MV-4-11 (cell line): ENCODE data around the gene C2CD2L.
"Not testable (repeated sequence)": the region's sequence is repeated elsewhere in the genome, so short reads cannot be mapped to it uniquely, and the experiment has no call there.

ENCODE experiments used
- DNase-seq: peaks from one replicate; lab custom pipeline; 2025; lab: John Stamatoyannopoulos, UW

C2CD2L gene

DNA sequence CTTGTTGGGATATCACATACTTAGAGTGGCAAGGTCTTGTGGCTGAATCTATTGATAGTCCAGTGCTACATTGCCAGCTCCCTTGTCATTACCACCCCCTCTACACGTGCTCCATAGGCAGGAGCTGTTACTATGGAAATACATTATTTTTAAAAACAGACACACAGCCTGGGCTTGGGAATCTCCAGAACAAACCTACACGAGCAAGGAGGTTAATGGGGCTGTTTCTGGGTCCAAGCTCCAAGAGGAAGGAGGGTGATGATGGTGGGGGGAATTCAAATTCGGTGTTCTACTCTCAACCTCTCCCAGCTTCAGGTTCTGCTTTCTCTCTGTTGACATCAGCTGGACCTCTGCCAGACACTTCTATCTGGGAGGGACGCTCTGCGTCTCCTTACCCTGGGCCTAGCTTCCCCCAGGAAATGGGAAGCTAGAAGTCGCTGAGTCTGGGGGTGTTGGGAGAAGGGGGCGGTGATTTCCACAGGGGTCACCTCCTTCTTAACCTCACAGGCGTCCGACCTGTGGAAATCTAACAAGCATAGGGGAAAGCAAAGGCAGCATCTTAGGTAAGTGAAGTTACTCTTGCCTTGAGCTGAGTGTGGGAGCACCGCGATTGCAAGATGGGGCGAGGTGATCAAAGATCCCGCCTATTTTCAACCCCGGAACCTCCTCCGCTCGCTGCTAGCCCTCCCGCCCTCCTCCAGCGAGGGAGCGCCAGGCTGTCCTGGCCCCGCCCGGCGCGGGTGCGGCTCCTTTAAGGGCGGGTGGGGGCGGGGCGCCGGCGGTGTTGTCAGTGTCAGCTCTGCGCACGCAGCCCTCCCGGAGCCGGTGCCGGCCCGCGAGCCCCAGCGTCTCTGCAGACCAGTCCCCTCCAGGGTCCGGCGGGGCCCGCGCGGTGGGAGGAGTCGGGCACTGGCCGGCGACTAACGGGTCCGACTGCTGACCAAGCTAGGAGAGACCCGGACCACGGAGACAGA, at the start of gene C2CD2L:
TSS of gene C2CD2L (plus strand) at position 781 of the 974 bp plus-strand sequence. CDS start 398 bp downstream, outside the sequence.
- DNase-seq = peak; percentile 92

GRCh38 chr11:119059128-119059527, 48.0 kb upstream of the C2CD2L start:
- DNase-seq = not testable (repeated sequence)

DNA sequence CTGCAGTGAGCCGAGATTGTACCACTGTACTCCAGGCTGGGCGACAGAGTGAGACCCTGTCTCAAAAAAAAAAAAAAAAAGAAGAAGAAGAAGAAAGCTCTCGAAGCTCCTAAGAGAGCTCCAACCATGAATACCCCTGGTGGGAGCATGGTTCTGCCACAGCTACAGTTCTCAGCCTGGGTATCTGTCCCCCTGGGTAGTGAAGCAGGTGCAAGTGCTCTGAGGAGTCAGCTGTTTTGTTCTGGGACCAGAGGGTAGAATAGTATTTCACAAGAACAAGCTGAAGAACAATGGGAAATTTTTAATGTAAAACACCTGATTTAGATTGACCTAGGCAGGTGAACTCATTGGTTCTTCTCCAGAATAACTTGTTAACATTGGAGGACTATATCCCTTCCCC, 45.9 kb upstream of the C2CD2L start:
- no peak for DNase-seq

GRCh38 chr11:119062779-119063178, 44.4 kb upstream of the C2CD2L start:
- no peak for DNase-seq

DNA sequence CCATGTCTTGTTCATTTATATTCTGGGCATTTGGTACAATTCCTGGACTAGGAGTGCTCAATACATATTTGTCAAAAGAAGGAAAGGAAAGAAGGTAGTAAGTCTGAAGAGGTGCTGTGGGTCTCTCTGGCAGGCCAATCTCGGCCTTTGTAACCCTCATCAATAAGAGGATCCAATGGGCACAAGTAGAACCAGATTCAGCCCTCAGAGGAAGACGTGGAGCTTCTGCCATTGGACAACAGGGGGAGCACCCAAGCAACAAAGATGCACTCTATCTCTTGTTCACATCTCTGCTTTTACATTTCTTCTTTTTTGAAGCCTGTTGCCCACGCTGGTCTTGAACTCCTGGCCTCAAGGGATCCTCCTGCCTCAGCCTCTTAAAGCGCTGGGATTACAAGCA, 41.8 kb upstream of the C2CD2L start:
- peak; percentile 52 for DNase-seq

- peak; percentile 96 for DNase-seq
These were observed 39.5 kb upstream of the C2CD2L start, which contains the start of gene VPS11 for GRCh38 chr11:119067371-119068222. VPS11 (plus strand) TSS chr11:119067818; CDS start chr11:119067824, 6 bp downstream.

DNA sequence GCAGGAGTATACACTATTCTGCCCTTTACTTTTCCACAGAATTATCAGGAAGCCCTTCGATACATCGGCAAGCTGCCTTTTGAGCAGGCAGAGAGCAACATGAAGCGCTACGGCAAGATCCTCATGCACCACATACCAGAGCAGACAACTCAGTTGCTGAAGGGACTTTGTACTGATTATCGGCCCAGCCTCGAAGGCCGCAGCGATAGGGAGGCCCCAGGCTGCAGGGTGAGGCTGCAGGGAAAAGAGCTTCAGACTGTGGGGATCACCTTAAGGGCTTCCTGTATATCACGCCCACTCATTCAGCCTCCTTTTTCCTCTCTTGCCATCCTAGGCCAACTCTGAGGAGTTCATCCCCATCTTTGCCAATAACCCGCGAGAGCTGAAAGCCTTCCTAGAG, 29.3 kb upstream of the C2CD2L start:
- no peak for DNase-seq

DNA sequence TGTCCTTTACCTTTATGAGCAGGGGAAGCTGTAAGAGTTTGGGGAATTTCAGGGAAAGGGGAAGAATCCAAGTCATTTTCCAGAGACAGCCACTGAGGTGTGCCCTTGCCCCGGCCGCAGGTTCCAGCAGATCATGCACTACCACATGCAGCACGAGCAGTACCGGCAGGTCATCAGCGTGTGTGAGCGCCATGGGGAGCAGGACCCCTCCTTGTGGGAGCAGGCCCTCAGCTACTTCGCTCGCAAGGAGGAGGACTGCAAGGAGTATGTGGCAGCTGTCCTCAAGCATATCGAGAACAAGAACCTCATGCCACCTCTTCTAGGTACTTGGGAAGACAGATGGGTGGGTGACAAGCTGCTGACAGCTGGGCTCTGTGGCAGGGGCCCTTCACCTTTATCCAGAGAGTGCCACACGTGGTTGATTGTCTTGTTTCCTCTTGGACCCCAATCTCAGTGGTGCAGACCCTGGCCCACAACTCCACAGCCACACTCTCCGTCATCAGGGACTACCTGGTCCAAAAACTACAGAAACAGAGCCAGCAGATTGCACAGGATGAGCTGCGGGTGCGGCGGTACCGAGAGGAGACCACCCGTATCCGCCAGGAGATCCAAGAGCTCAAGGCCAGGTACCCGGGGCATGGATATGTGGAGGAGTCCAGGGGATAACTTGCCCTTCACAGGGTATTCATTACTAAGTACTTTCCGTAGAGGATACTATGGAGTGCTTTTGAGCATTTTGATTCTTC, 28.3 kb upstream of the C2CD2L start:
- DNase-seq = no peak

GRCh38 chr11:119081682-119082260, 25.4 kb upstream of the C2CD2L start:
- DNase-seq = no peak

DNA sequence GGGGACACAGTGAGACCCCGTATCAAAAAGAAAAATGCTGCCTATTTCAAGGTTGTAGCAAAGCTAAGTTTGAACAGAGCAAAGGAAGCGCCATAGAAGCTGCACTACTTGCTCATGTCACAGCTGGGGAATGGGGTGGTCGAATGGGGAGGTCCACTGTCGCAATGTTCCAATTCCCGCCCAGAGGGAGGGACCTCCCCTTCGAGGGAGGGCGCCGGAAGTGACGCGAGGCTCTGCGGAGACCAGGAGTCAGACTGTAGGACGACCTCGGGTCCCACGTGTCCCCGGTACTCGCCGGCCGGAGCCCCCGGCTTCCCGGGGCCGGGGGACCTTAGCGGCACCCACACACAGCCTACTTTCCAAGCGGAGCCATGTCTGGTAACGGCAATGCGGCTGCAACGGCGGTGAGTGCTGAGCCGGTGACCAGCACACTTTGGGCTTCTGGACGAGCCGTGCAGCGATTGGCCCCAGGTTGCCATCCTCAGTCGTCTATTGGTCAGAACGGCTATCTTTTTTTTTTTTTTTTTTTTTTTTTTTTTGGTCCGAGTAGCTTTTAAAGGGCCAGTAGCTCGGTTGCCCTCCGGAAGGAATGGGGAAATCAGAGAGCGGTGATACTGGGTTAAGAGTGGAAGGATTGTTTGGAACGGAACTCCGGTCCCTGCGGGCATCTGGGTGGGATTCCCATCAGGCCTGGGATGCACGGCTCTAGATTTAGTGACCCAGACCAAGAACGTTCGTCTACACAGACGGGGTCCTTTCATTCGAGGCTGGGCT, 22.3 kb upstream of the C2CD2L start, which contains the start of gene HMBS:
TSS of gene HMBS (plus strand) at position 219 of the 774 bp plus-strand sequence. CDS start at position 372, 153 bp downstream.
- peak; percentile 95 for DNase-seq

- no peak for DNase-seq
These were observed 21.7 kb upstream of the C2CD2L start for GRCh38 chr11:119085437-119085847.

- DNase-seq = no peak
These were observed 20.0 kb upstream of the C2CD2L start for GRCh38 chr11:119087123-119087522.

DNA sequence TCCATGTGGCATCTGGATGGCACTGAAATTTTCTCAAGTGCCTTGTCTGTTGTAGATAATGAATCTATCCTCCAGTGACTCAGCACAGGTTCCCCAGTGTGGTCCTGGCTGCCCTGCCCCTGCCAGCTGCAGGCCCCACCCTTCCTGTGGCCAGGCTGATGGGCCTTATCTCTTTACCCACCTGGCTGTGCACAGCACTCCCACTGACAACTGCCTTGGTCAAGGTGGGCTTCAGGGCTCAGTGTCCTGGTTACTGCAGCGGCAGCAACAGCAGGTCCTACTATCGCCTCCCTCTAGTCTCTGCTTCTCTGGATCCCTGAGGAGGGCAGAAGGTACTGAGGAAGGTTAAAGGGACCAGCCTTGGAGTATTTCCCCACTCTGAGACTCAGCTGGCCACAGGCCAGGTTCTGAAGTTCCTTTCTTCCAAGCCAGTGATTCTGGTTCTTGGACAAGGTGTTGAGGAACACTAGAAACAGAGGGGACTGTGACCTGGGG, 19.4 kb upstream of the C2CD2L start:
- no peak for DNase-seq

GRCh38 chr11:119088406-119088805, 18.7 kb upstream of the C2CD2L start:
- no peak for DNase-seq

DNA sequence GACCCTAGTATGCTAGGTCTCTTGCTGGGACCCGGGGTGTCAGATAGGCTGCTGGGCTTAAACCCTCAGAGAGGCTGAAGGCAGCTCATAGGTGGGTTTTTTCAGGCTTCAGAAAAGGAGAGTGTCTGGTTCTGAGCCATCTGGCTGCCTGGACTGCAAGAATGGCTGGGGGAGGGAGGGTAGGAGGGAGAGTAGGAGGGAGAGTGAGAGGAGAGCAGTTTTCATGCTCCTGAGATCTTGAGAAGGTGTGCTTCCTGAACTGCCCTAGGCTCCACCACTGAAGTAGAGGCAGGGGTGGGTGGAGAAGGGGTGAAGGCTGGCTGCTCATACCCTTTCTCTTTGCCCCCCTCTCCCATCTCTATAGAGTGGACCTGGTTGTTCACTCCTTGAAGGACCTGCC, 17.8 kb upstream of the C2CD2L start:
- no peak for DNase-seq

- no peak for DNase-seq
These were observed 16.0 kb upstream of the C2CD2L start for GRCh38 chr11:119091178-119091577.

DNA sequence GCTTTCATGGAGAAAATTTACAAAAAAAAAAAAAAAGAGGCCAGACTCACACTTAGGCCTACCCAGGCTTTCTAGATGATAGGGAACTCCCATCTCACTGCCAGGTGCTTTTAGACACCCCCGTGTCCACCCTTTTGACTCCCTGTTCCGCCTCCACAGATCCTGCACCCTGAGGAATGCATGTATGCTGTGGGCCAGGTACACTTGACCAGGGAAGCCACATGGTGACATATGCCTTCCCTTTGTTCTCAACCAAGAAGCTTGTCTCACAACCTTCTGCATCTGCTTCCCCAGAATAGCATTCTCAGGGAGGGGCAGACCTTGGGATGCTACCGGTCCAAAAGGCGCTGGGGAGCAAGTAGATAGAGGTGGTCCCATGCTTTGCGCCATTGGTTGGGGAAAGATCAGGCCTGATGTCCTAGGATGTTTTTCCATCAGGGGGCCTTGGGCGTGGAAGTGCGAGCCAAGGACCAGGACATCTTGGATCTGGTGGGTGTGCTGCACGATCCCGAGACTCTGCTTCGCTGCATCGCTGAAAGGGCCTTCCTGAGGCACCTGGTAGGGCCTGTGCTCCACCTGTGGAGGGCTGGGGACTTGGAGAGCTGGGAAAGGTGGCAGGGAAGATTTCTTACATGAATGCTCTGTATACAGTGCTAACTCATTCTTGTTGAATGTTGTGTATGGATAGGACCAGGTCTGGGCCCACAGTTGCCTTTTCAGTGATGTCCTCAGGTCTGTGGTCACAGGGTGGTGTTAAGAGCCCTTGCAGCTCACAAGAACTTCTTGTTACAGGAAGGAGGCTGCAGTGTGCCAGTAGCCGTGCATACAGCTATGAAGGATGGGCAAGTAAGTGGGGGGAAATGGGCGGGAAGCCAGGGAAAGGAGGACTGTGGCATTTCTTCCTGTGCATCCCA, 14.9 kb upstream of the C2CD2L start:
- peak; percentile 11 for DNase-seq

DNA sequence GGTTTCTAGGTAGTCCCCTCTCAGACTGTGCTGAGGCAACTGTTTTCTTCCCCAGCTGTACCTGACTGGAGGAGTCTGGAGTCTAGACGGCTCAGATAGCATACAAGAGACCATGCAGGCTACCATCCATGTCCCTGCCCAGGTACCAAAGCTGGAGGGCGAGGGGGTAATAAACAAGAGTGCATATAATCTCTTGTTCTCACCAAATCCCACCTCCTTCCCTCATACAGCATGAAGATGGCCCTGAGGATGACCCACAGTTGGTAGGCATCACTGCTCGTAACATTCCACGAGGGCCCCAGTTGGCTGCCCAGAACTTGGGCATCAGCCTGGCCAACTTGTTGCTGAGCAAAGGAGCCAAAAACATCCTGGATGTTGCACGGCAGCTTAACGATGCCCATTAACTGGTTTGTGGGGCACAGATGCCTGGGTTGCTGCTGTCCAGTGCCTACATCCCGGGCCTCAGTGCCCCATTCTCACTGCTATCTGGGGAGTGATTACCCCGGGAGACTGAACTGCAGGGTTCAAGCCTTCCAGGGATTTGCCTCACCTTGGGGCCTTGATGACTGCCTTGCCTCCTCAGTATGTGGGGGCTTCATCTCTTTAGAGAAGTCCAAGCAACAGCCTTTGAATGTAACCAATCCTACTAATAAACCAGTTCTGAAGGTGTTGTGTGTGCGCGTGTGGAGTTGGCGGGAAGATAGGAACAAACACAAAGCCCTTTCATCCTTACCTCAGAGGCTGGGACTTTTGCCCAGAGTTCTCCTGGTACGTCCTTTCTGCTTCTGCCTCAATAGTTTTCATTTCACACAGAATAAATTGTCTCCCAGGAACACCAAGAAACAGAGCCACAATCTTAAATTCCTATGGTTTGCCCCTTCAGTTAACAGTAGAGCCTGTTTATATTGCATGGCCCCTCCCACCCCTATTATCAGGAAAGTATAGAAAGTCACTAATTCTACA, 14.0 kb upstream of the C2CD2L start:
- no peak for DNase-seq
